ENCODE results near the gene MYL7.

MYL7 gene

GRCh38 chr7:44134943-44135628 is 6.0 kb downstream of the MYL7 start:
- Histone ChIP-seq H3K27me3 (no peaks in the 10 kb centered on the region), H3K27ac (no peak overlapping the region), H3K36me3 (no peaks in the 10 kb centered on the region), H3K9me3 (no peaks in the 10 kb centered on the region), H3K4me3 (ENCODE audit: low read depth in 1 of 2, low read length in 1 of 2) (no peak overlapping the region), H3K4me1 (ENCODE audit: control insufficient read depth in 1 of 2, insufficient read depth in 1 of 2, low read depth in 1 of 2, low read length in 1 of 2) (no peaks in the 10 kb centered on the region)
- TF ChIP-seq CTCF (IDR thresholded peaks at IDR 0.05), result no peak

- TF ChIP-seq CTCF (IDR thresholded peaks at IDR 0.05), result no peak
- Histone ChIP-seq H3K27me3 (no peaks in the 10 kb centered on the region), H3K36me3 (no peaks in the 10 kb centered on the region), H3K27ac (no peak overlapping the region), H3K9me3 (no peaks in the 10 kb centered on the region), H3K4me1 (ENCODE audit: control insufficient read depth in 1 of 2, insufficient read depth in 1 of 2, low read depth in 1 of 2, low read length in 1 of 2) (no peaks in the 10 kb centered on the region), H3K4me3 (ENCODE audit: low read depth in 1 of 2, low read length in 1 of 2) (no peak overlapping the region)
Measured at GRCh38 chr7:44133295-44133694, 7.8 kb downstream of the MYL7 start.

- H3K27ac ChIP-seq, result no peak overlapping the region
- no peak for TF ChIP-seq CTCF (IDR thresholded peaks at IDR 0.05)
- H3K4me1 ChIP-seq (ENCODE audit: control insufficient read depth in 1 of 2, insufficient read depth in 1 of 2, low read depth in 1 of 2, low read length in 1 of 2), result no peaks in the 10 kb centered on the region
- no peaks in the 10 kb centered on the region for H3K36me3 ChIP-seq
- H3K9me3 ChIP-seq, result no peaks in the 10 kb centered on the region
- H3K27me3 ChIP-seq, result no peaks in the 10 kb centered on the region
- H3K4me3 ChIP-seq (ENCODE audit: low read depth in 1 of 2, low read length in 1 of 2), result no peak overlapping the region
Measured at GRCh38 chr7:44132039-44132438, 9.1 kb downstream of the MYL7 start.

- Histone ChIP-seq H3K4me3 (ENCODE audit: low read depth in 1 of 2, low read length in 1 of 2) (no peak overlapping the region), H3K4me1 (ENCODE audit: control insufficient read depth in 1 of 2, insufficient read depth in 1 of 2, low read depth in 1 of 2, low read length in 1 of 2) (no peaks in the 10 kb centered on the region), H3K9me3 (no peaks in the 10 kb centered on the region), H3K36me3 (no peaks in the 10 kb centered on the region), H3K27me3 (no peaks in the 10 kb centered on the region), H3K27ac (no peak overlapping the region)
- TF ChIP-seq CTCF (IDR thresholded peaks at IDR 0.05), result no peak
Measured at GRCh38 chr7:44131173-44132029, 9.7 kb downstream of the MYL7 start.

GRCh38 chr7:44128721-44129582 is 12.2 kb downstream of the MYL7 start:
- no peak overlapping the region for H3K27ac ChIP-seq
- H3K4me3 ChIP-seq (ENCODE audit: low read depth in 1 of 2, low read length in 1 of 2), result no peak overlapping the region
- no peak for TF ChIP-seq CTCF (IDR thresholded peaks at IDR 0.05)
- peaks cover 5% of the 10 kb centered on the region for H3K27me3 ChIP-seq
- no peaks in the 10 kb centered on the region for H3K36me3 ChIP-seq
- no peaks in the 10 kb centered on the region for H3K9me3 ChIP-seq
- peaks cover 4% of the 10 kb centered on the region in 2 experiments for H3K4me1 ChIP-seq (ENCODE audit: control insufficient read depth in 1 of 2, insufficient read depth in 1 of 2, low read depth in 1 of 2, low read length in 1 of 2)

All from neutrophil (primary cell).